Neuronal stem cell (in vitro differentiated cells): ENCODE results near the gene AFF3.

Experiments
- DNase-seq: peaks from one replicate; pipeline ENCODE4 v3.0.0-alpha.2; 2013; ENCODE audit warnings: low spot score
- H2AFZ ChIP-seq: one replicate; pipeline ENCODE4 v1.6.1; 2013; ENCODE audit warnings: mild to moderate bottlenecking, low read length, inconsistent platforms
- H2AK5ac ChIP-seq: 2 replicates; pipeline ENCODE4 v1.6.1; 2013; ENCODE audit warnings: low read depth, mild to moderate bottlenecking, inconsistent platforms, low read length, moderate library complexity, mixed read lengths
- H2BK120ac ChIP-seq: 2 replicates; pipeline ENCODE4 v1.6.1; 2013; ENCODE audit warnings: low read depth, mild to moderate bottlenecking, inconsistent platforms, low read length, moderate library complexity, mixed read lengths
- H2BK12ac ChIP-seq: one replicate; pipeline ENCODE4 v1.6.1; 2013; ENCODE audit warnings: low read length, inconsistent platforms
- H2BK15ac ChIP-seq: 2 replicates; pipeline ENCODE4 v1.6.1; 2013; ENCODE audit warnings: mild to moderate bottlenecking, low read length, inconsistent platforms, mixed read lengths
- H2BK5ac ChIP-seq: one replicate; pipeline ENCODE4 v1.6.1; 2013; ENCODE audit warnings: inconsistent platforms, mild to moderate bottlenecking, low read length, moderate library complexity
- H3K14ac ChIP-seq: one replicate; pipeline ENCODE4 v1.6.1; 2013; ENCODE audit warnings: low read length, inconsistent platforms
- H3K18ac ChIP-seq: 2 replicates; pipeline ENCODE4 v1.6.1; 2013; ENCODE audit warnings: low read length, inconsistent platforms
- H3K23ac ChIP-seq: 2 replicates; pipeline ENCODE4 v1.6.1; 2013; ENCODE audit warnings: low read depth, mild to moderate bottlenecking, mixed read lengths, low read length, inconsistent platforms; ENCODE audit not compliant: poor library complexity
- H3K27ac ChIP-seq: replicated peaks from 3 replicates; pipeline ENCODE4 v1.5.1; 2013; ENCODE audit warnings: low read length, inconsistent platforms
- H3K27me3 ChIP-seq, 3 experiments: 2 replicates each; pipeline ENCODE4 v1.6.1; 2013; ENCODE audit warnings: low read length in 3 of 3, mild to moderate bottlenecking in 2 of 3, inconsistent platforms in 1 of 3, low read depth in 1 of 3, mixed read lengths in 1 of 3, moderate library complexity in 1 of 3; ENCODE audit not compliant: control insufficient read depth in 3 of 3, insufficient read depth in 3 of 3
- H3K36me3 ChIP-seq, 2 donors: replicated peaks in 1 of 2; 2 replicates each; pipeline ENCODE4 v1.6.1; 2013; ENCODE audit warnings: low read length in 2 of 2; ENCODE audit not compliant: control insufficient read depth in 2 of 2, insufficient read depth in 2 of 2
- H3K4ac ChIP-seq: 2 replicates; pipeline ENCODE4 v1.6.1; 2013; ENCODE audit warnings: inconsistent platforms, mild to moderate bottlenecking, low read length, moderate library complexity
- H3K4me1 ChIP-seq, 2 donors: 1 replicate in 1 of 2; 2 replicates in 1 of 2; pipeline ENCODE4 v1.6.1; 2013; ENCODE audit warnings: low read length in 2 of 2, low read depth in 1 of 2; ENCODE audit not compliant: control insufficient read depth in 2 of 2, insufficient read depth in 1 of 2
- H3K4me2 ChIP-seq: one replicate; pipeline ENCODE4 v1.6.1; 2013; ENCODE audit warnings: mild to moderate bottlenecking, low read length, inconsistent platforms; ENCODE audit not compliant: insufficient read depth, poor library complexity, severe bottlenecking
- H3K4me3 ChIP-seq, 2 donors: 2 replicates each; pipeline ENCODE4 v1.5.1; 2013; ENCODE audit warnings: low read length in 2 of 2, mild to moderate bottlenecking in 2 of 2, inconsistent platforms in 1 of 2, moderate library complexity in 1 of 2
- H3K79me1 ChIP-seq: one replicate; pipeline ENCODE4 v1.6.1; 2013; ENCODE audit warnings: low read depth, mild to moderate bottlenecking, inconsistent platforms, low read length, moderate library complexity
- H3K9ac ChIP-seq: one replicate; pipeline ENCODE4 v1.6.1; 2013; ENCODE audit warnings: mild to moderate bottlenecking, low read depth, low read length, inconsistent platforms; ENCODE audit not compliant: poor library complexity
- H3K9me3 ChIP-seq, 2 donors: replicated peaks in 1 of 2; 2 replicates each; pipeline versions ENCODE3 to v1.6.1; 2013; ENCODE audit warnings: low read length in 2 of 2, mild to moderate bottlenecking in 2 of 2, inconsistent platforms in 1 of 2, low read depth in 1 of 2, mixed read lengths in 1 of 2, moderate library complexity in 1 of 2; ENCODE audit not compliant: control insufficient read depth in 2 of 2, insufficient read depth in 1 of 2
- H4K8ac ChIP-seq: one replicate; pipeline ENCODE4 v1.6.1; 2013; ENCODE audit warnings: low read depth, mild to moderate bottlenecking, inconsistent platforms, low read length, moderate library complexity
- H4K91ac ChIP-seq: one replicate; pipeline ENCODE4 v1.6.1; 2013; ENCODE audit warnings: low read length, low read depth, mild to moderate bottlenecking, inconsistent platforms; ENCODE audit not compliant: poor library complexity
- WGBS, 2 donors: extraction: QIAGEN DNeasy Blood & Tissue Kit; methylation state at CpG; one replicate each; pipeline ENCODE4 v1.1.7; 2013; ENCODE audit warnings: missing lambda C conversion rate in 2 of 2, mixed read lengths in 1 of 2; ENCODE audit not compliant: insufficient read length in 2 of 2, insufficient replicate concordance in 1 of 2; ENCODE audit errors: extremely low coverage in 2 of 2; 5-methylcytosine and 5-hydroxymethylcytosine counted together

The AFF3 gene

GRCh38 chr2:99747842-99748241 is 394.5 kb downstream of the AFF3 start:
- H3K9ac ChIP-seq: no peak overlapping the region
- H2AK5ac ChIP-seq: no peak overlapping the region
- peaks cover 0 to 2% of the 10 kb centered on the region in 2 donors for H3K4me1 ChIP-seq
- H2BK120ac ChIP-seq: no peak overlapping the region
- no peak overlapping the region for H2BK12ac ChIP-seq
- no peak overlapping the region for H2AFZ ChIP-seq
- no peak overlapping the region for H3K18ac ChIP-seq
- no peak for DNase-seq
- no peaks in the 10 kb centered on the region for H3K79me1 ChIP-seq
- no peak overlapping the region for H4K8ac ChIP-seq
- no peak overlapping the region for H3K4me3 ChIP-seq
- H3K4me2 ChIP-seq: no peak overlapping the region
- no peak overlapping the region for H3K27ac ChIP-seq
- no peaks in the 10 kb centered on the region for H3K36me3 ChIP-seq
- no peak overlapping the region for H3K4ac ChIP-seq
- H4K91ac ChIP-seq: no peak overlapping the region
- no peak overlapping the region for H2BK5ac ChIP-seq
- no peaks in the 10 kb centered on the region for H3K9me3 ChIP-seq
- H2BK15ac ChIP-seq: no peak overlapping the region
- H3K23ac ChIP-seq: no peak overlapping the region
- WGBS, 2 donors: no CpG with 5 or more reads among the region's 3 CpGs
- no peaks in the 10 kb centered on the region for H3K27me3 ChIP-seq
- no peak overlapping the region for H3K14ac ChIP-seq

- Histone ChIP-seq H2AFZ (no peak overlapping the region), H3K4ac (no peak overlapping the region), H3K4me1 (no peaks in the 10 kb centered on the region), H3K79me1 (no peaks in the 10 kb centered on the region), H2AK5ac (no peak overlapping the region), H3K27me3 (no peaks in the 10 kb centered on the region), H2BK12ac (no peak overlapping the region), H3K9ac (no peak overlapping the region), H4K91ac (no peak overlapping the region), H2BK15ac (no peak overlapping the region), H3K36me3 (no peaks in the 10 kb centered on the region), H3K4me2 (no peak overlapping the region), H2BK5ac (no peak overlapping the region), H3K18ac (no peak overlapping the region), H3K9me3 (no peaks in the 10 kb centered on the region), H3K27ac (no peak overlapping the region), H4K8ac (no peak overlapping the region), H3K14ac (no peak overlapping the region), H2BK120ac (no peak overlapping the region), H3K4me3 (no peak overlapping the region), H3K23ac (no peak overlapping the region)
- DNase-seq: no peak
- no CpG with 5 or more reads among the region's 7 CpGs for WGBS, 2 donors
Observed at GRCh38 chr2:99743146-99743545, 399.2 kb downstream of the AFF3 start.

GRCh38 chr2:99737537-99737936 is 404.9 kb downstream of the AFF3 start:
- no peaks in the 10 kb centered on the region for H3K27me3 ChIP-seq
- no peak overlapping the region for H2BK12ac ChIP-seq
- no peak overlapping the region for H2AK5ac ChIP-seq
- no peak overlapping the region for H3K27ac ChIP-seq
- no peaks in the 10 kb centered on the region for H3K36me3 ChIP-seq
- no peaks in the 10 kb centered on the region for H3K4me1 ChIP-seq
- H2BK15ac ChIP-seq: no peak overlapping the region
- no peak overlapping the region for H2BK120ac ChIP-seq
- no peak overlapping the region for H3K18ac ChIP-seq
- H4K8ac ChIP-seq: no peak overlapping the region
- no peak overlapping the region for H3K23ac ChIP-seq
- no peak overlapping the region for H3K9ac ChIP-seq
- no peak overlapping the region for H4K91ac ChIP-seq
- H3K4ac ChIP-seq: no peak overlapping the region
- H3K14ac ChIP-seq: no peak overlapping the region
- no peak overlapping the region for H3K4me2 ChIP-seq
- no CpG with 5 or more reads among the region's 1 CpG for WGBS, 2 donors
- no peak overlapping the region for H2AFZ ChIP-seq
- H3K9me3 ChIP-seq: no peaks in the 10 kb centered on the region
- no peak overlapping the region for H3K4me3 ChIP-seq
- H2BK5ac ChIP-seq: no peak overlapping the region
- H3K79me1 ChIP-seq: no peaks in the 10 kb centered on the region
- no peak for DNase-seq

- Histone ChIP-seq H3K14ac (no peak overlapping the region), H3K9ac (no peak overlapping the region), H2BK5ac (no peak overlapping the region), H3K18ac (no peak overlapping the region), H3K27ac (no peak overlapping the region), H2BK15ac (no peak overlapping the region), H2BK120ac (no peak overlapping the region), H3K79me1 (no peaks in the 10 kb centered on the region), H3K4me1 (no peaks in the 10 kb centered on the region), H4K91ac (no peak overlapping the region), H3K4me2 (no peak overlapping the region), H3K4me3 (no peak overlapping the region), H3K27me3 (no peaks in the 10 kb centered on the region), H3K36me3 (no peaks in the 10 kb centered on the region), H2AFZ (no peak overlapping the region), H3K23ac (no peak overlapping the region), H2AK5ac (no peak overlapping the region), H3K4ac (no peak overlapping the region), H3K9me3 (no peaks in the 10 kb centered on the region), H4K8ac (no peak overlapping the region), H2BK12ac (no peak overlapping the region)
- DNase-seq: no peak
- WGBS, 2 donors: no CpG with 5 or more reads among the region's 1 CpG
Observed at GRCh38 chr2:99735753-99736152, 406.6 kb downstream of the AFF3 start.
